ENCODE results near the gene PRKCA.
"Not testable (repeated sequence)": the region's sequence is repeated elsewhere in the genome, so short reads cannot be mapped to it uniquely, and the experiment has no call there.

The PRKCA gene

DNA sequence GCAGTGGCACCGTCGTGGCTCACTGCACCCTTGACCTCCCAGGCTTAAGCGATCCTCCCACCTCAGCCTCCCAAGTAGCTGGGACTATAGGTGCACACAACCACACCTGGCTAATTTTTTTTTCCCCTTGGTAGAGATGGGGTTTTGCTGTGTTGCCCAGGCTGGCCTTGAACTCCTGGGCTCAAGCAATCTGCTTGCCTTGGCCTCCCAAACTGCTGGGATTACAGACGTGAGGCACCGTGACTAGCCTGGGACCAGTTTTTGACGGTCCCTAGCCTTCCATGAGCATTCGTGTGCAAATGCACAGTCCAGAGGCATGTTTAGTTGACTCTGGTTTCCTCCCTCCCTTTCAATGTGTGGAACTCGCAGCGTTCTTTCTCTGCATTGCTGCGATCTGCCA lies 48.2 kb downstream of the PRKCA start:
- not testable (repeated sequence) for DNase-seq (ENCODE audit: low read depth in 4 of 4, low spot score in 1 of 4)

DNA sequence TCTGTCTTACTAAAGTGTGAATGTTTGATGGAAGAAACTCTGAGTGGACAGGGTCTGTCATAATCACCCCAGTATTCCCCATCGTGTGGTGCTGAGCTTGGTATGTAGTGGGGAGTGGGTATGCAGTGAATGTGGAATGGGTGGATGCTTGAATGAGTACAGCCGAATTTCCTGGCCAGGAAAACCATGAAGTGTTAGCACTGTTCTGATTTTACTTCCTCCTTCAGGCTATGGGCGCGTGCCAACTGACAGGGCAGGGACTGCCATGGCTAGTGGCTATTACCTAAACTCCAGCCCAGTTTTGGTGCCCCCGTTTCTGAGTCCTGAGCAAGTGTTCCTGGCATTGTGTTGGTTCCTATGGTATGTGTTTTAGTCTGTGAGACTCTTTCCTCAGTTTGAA lies 48.6 kb downstream of the PRKCA start:
- no peak for DNase-seq (ENCODE audit: low read depth in 4 of 4, low spot score in 1 of 4)

DNA sequence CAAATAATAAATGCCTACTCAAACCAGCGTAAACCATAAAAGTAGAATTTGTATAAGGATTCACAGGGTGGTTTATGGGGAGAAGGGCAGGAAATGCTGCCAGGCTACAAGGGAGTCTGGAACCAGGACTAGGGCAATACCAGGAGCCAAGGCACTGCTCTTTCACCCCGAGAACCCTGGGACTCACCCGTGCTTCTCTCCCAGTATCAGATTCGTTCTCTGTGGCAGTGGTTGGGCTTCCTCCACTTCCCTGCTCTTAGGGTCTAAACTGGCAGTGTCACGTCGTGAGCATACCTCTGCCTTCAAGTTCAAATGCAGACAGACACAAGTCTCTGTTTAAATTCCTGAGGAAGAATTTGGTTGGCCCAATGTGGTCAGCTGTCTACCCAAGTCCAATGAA lies 49.3 kb downstream of the PRKCA start:
- DNase-seq (ENCODE audit: low read depth in 4 of 4, low spot score in 1 of 4) = no peak

DNA sequence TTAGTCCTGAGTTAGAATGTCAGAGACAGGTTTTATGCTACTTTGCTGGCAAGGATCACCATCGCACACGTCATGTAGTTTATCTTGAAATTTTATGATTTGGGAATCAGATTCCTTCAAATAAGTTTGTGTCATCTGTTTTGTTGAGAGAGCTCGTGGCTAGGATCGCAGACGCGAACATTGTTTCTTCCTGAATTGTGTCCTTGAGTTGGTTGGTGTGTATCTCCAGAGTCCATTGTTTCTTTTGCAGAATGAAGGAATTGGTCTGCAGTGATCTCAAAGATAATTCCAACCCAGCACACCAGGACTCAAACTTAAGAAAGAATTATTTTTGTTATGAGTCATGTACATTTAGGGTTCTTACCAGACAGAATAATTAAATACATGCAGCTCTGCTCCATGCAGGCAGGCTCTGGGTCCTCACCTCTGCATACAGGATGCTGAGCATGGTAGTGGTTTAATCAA lies 51.6 kb downstream of the PRKCA start:
- DNase-seq (ENCODE audit: low read depth in 4 of 4, low spot score in 1 of 4) = no peak

DNA sequence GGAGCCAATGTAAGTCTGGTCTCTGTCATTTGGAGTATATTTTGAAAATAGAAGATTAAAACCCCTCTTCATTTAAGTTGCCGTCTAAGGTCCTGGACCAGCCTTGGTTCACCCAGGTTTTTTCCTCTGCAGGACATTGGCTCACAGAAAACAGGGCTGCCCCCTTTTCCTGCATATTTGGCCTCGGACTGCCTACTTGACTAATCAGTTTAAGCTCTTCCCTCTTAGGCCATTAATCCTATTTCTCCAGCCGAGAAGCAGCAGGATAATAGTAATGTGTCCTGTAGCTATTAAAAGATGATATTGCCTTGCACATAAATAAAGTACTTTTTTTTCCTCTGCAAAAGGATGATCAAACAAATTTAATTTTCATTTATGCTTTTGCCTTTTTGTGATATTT lies 52.1 kb downstream of the PRKCA start:
- DNase-seq (ENCODE audit: low read depth in 4 of 4, low spot score in 1 of 4) = no peak

DNA sequence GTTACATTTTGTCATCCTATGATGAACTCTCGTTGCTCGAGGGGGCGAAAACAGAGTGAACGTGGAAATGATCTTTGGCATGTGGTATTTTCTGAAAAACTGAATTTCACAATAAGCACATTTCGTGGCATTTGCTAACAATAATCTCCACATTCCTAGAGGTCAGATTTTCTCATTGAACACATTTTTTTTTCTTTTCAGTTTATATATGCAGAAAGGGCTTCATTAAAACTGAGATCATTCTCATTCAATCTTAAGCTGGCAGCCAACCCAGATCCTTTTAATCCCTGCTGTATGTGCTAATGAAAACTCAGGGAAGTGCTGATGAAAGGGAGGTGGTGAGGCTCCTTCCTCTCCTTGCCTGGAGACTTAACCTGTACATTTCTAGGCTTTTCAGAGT lies 52.6 kb downstream of the PRKCA start:
- no peak for DNase-seq (ENCODE audit: low read depth in 4 of 4, low spot score in 1 of 4)

DNA sequence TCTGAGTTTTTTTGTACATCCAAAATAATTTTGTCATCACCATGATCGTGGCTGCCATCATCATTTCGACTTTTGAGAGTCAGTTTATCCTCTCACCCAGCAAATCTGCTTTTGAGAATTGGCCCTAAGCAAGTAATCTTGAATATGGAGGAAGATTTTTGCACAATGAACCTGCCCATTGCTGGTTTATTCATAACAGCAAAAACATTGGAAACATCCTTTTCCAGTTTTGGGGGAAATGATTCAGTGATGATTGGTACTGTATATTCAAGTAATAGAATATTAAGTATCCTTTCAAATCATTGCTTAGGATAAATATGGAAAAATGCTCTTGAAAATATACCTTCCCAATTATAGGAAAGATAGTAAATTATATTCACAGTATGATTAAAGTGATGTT lies 53.1 kb downstream of the PRKCA start:
- DNase-seq (ENCODE audit: low read depth in 4 of 4, low spot score in 1 of 4) = no peak

DNA sequence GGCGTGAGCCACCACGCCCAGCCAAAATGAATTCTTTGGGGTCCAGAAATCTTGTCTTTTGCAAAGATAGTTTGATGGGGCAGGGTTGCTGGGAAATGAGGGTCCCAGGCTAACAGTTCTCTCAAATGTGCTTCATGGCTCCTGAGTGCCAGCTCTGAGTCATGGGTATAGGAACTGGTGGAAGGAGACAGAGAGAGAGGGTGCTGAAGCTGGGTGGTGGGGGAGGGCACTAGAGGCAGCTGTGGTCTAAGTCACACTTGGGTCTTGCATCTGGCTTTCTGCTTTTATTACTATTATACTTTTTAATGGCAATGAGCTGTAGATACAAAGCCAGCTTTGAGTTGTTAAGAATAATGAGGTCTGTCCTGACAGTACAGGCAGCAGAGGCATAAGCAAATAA lies 54.6 kb downstream of the PRKCA start:
- DNase-seq (ENCODE audit: low read depth in 4 of 4, low spot score in 1 of 4) = no peak

DNA sequence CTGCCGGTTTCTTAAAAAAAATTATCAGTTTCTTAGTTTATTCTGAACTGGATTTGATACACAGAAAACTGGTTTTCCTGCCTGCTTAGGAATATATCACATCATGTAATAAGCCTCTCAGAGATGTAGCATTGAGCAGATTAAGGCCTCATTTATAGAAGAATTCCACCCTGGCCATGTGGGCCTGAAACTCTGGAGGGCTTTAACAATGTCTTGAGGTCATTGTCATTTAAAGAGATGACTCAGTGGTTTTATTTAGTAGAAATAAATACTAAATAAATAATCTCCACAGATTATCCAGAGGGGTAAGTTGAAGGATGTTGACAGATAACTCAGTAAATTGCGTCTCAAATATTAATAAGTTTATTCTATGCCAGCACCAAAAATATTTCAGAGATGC lies 56.9 kb downstream of the PRKCA start:
- DNase-seq (ENCODE audit: low read depth in 4 of 4, low spot score in 1 of 4) = no peak

DNA sequence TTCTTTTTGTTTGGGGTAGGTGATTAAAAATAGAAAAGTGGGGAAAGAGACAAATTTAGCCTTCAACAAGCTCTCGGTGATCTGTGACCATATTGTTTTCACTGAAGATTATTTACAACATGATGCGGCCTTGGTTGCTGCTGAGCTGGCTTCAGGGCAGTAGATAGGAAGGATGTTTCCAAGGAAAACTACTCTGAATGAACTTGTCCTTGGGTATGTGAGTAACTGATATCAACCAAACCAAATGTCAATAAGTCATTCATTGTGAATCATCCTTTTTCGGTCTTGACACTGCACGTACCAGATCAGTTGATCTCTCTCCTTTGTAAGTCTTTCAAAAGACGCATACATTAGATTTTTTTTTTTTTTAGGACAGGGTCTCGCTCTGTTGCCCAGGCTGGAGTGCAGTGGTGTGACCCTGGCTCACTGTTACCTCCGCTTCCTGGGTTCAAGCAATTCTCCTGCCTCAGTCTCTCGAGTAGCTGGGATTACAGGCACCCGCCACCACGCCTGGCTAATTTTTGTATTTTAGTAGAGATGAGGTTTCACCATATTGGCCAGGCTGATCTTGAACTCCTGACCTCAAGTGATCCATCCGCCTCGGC lies 58.6 kb downstream of the PRKCA start:
- DNase-seq (ENCODE audit: low read depth in 4 of 4, low spot score in 1 of 4) = not testable (repeated sequence)

DNA sequence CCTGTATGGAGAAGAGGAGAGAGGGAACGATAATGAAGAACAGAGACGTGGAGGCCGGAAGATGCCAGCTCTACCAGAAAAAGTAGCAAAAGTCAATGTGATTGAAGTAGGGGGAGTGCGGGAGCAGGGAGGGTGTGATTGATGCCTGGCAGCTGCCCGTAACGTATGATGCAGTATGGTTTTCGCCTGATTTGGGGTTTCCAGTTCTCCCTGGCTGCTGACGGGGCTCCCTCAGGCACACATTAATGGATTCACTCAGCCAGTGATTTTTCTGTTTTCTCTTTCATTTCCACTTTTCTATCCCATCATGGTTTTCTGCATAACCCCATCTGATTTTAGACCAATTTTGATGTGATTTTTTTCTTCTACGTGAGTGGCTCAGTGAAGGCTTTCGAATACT lies 62.1 kb downstream of the PRKCA start:
- DNase-seq (ENCODE audit: low read depth in 4 of 4, low spot score in 1 of 4) = no peak

DNA sequence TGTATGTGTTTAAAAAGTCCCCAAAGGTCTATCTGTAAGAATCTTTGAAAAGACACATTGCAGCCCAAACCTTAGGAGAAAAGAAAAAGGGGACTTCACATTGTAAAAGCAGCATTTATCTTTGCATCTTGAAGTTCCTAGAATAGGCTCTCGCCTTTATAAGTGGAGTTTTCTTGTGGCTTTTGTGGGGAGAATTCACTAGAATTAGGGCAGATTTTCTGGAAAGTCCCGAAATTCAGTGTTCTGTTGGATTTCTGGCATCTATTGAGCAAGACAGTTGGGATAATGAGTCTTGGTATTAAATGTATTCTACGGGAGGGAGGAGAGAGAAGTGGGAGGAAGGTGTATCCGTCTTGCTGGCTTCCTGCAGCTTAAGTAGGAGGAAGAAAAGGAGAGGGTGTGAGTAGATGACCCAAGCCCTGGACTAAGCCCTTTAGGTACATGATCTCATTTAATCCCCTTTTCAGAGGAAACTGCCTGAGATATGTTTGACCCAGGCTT lies 62.6 kb downstream of the PRKCA start:
- no peak for DNase-seq (ENCODE audit: low read depth in 4 of 4, low spot score in 1 of 4)

DNA sequence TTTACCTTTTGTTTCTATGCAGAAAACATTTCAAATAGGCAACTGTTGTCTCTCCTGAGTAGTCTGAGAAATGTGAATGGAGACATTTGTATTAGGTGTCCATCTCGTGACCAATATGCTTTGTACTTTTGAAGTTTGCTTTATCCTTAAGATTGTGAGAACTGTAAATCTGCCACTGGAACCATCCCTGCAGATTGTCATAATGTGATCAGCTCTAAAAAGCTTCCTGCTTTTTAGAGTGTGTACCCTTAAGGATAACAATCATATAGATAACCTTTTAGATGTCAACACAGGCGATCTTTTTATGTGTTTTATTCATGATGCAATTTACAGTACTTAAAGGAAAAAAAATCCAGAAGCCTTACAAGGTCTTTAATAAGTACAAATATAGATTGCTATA lies 63.5 kb downstream of the PRKCA start:
- no peak for DNase-seq (ENCODE audit: low read depth in 4 of 4, low spot score in 1 of 4)

DNA sequence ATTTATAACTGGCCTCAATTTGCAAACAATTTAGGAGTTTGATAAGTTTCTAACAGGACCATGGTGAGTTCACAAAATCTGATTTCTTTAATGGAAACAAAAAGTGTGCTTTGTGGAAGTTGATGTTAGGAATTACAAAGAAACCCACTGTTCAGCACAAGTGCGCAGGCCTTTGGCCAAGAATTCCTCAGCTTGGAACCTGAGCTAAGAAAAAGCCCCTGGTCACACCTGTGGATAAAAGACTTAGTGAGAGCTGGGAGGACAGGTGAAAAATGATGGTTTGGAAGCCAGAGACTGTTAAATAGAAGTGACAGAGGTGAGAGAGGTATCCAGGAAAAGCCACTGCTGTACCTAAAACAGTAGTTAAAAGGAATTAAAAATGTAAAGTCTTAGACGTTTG lies 64.7 kb downstream of the PRKCA start:
- no peak for DNase-seq (ENCODE audit: low read depth in 4 of 4, low spot score in 1 of 4)

DNA sequence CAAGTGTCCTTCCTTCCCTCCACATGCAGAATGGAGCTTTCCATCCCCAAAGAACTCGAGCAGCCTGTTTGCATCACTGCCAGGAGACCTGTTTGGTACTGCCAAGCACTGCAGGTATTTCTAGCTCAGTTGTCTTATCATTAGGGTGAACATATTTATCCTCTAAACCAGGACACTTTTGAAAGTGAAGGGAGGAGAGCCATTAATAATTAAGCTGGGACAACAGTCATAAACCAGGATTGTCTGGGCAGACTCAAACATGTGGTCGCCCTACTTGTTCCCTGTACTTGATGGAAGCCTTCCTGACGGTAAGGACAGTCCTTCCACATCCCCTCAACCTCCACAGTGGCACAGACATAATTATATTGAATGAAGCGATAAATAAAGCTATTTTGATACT lies 67.4 kb downstream of the PRKCA start:
- DNase-seq (ENCODE audit: low read depth in 4 of 4, low spot score in 1 of 4) = no peak

DNA sequence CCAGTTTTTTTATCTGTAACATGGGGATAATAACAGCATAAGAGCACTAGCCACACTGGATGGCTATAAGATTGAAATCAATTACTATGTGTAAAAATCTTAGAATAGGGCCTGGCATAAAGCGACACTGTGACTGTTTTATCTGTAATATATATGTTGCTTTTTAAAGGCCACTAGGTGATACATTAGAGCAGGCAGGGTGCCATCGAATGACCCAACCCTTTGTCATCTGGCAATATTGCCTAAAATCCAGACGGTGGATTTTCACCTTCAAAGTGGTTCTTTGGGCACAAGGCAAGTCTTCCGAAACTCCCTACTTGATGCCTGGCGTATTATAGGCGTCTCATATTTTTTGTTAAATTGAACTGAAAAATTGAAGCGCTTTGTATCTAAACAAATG lies 69.1 kb downstream of the PRKCA start:
- DNase-seq (ENCODE audit: low read depth in 4 of 4, low spot score in 1 of 4) = no peak

DNA sequence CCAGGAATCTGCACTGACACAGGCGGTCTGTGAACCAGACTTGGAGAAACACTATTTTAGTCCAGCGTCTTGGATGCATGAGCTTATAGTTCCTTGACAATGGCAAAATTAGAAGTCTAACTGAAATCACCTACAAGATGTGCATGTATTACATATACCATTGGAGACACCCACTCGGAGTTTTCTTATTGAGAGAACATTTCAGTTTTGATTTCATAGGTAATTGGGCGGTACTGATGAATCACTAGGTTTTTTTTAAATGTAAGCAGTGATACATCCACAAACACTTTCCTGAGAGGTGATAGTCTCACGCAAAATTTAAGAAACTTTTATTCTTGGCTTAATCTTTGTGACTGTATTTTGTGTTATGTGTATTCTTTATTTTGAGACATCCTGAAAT lies 69.8 kb downstream of the PRKCA start:
- DNase-seq (ENCODE audit: low read depth in 4 of 4, low spot score in 1 of 4) = no peak

DNA sequence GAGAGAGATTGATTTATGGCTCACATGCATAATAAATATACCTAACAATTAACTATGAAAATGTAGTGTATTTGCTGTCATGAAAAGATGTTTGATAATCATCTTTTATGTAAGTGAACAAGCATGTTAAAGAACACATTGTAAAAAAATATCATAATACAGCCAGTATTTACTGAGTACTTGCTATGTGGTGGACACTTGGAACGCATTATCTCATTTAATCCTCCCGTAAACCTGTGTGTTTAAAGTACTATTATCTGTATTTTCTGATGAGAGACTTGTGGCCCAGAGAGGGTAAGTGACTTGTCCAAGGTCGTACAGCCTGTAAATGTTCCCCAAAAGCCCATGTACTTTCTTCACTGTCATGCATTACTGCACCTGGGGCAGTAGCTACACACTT lies 70.7 kb downstream of the PRKCA start:
- no peak for DNase-seq (ENCODE audit: low read depth in 4 of 4, low spot score in 1 of 4)

DNA sequence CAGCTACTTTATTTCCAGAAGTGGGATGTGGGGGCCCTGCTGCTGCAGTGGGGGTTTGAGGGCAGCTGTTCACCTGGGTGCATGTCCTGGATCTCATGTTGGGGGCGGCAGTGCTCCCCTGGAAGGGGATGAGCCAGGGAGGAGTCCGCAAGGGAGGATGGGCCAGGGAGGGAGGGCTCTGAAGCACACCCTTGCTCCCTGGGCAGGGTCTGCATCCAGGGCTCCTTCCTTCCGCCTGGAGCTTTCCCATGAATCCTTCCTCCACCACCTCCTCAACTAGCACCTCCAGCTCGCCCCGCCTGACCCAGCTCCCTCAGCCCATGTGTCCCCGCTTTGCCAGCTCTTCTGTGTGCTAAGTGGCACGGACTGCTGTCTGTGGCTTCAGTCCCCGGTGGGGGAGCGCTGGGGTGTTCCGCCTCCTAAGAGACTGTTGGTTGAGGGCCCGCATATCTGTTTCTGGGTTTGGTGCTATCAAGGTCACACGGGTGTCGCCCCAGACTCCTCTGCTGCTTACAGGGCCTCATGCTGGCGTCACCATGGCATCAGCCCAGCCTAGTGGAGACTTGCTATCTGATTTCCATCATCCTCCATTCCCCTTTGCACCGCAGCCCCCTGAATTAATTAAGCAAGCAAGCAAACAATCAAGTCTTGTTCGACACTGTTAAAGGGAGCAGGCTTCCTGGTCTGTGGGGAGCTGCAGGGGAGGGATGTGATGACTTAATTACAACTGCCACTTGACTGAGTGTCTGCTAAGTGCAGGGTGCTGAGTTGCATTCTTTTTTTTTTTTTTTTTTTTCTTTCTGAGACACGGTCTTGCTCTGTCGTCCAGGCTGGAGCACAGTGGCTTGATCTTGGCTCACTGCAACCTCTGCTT lies 71.8 kb downstream of the PRKCA start:
- DNase-seq (ENCODE audit: low read depth in 4 of 4, low spot score in 1 of 4) = peak in 2 of 4 experiments; percentile 12 to 21

DNA sequence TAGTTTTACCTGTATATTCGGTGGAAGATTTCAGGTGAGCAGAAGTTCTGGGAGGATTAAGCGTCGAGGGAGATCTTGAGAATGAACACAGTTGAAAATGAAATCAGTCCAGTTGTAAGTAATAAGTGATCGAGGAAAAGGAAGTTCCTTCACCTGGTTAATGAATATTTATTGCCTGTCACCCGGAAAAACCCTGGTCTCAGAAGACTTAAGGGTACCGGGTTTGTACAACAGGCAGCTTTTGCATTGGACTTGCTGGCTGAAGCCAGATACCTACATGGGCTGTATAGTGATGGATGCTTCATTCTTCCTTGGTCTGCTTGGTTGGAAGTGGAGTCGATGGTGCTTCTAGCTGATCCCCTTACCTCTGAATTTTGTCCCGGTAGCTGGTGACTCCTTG lies 72.7 kb downstream of the PRKCA start:
- no peak for DNase-seq (ENCODE audit: low read depth in 4 of 4, low spot score in 1 of 4)

DNA sequence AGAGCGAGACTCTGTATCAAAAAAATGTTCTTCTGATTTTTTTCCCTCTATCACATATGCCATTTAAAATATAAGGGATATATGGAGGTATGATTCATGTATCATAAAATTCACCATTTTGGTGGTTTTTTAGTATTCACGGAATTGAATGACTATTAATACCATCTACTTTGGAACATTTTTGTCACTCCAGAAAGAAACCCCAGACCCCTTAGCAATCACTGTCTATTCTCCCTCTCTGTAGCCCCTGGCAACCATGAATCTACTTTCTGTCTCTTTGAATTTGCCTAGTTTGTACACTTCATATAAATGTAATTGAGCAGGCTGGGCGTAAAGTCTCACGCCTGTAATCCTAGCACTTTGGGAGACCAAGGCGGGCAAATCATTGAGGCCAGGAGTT lies 75.9 kb downstream of the PRKCA start:
- no peak for DNase-seq (ENCODE audit: low read depth in 4 of 4, low spot score in 1 of 4)

DNA sequence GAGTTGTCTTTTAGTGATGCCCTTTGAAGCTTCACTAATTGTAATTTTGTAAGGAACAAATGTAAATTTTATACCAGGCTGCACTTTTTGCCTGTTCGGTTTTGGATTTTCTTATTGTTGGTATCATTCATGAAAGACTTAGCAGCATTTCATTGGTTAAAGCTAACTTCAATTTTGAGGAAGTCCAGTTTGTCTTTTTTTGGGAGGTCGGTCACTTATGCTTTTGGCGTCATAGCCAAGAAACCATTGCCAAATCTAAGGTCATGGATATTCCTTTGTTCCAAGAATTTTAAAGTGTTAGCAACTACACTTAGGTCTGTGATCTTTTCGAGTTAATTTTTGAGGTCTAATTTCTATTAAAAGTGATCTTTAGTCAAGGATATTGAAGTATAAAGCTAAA lies 77.1 kb downstream of the PRKCA start:
- no peak for DNase-seq (ENCODE audit: low read depth in 4 of 4, low spot score in 1 of 4)

DNA sequence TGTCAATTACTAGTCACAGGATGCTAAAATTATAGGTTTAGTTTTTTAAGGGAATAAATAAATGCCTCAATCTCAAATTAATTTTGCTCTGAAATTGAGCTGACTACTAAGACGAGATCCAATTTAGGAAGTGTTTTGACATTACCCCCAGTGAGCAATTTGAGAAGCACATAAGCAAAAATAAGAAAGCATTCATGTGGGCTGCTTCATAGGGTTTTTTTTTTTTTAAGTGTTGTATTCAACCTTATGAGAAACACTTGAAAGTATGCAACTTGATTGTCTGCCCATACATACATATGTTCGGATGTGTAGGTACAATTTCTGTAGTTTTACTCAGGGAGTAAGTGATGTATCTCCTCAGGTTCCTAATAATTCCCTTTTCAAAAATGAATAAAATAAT lies 77.6 kb downstream of the PRKCA start:
- no peak for DNase-seq (ENCODE audit: low read depth in 4 of 4, low spot score in 1 of 4)

Data from stimulated activated CD4-positive, alpha-beta T cell treated with anti-CD3 and anti-CD28 coated beads, Interleukin-1b, Interleukin-23, amount 100 ng/mL, for 24 hours (primary cell).